ENCODE measurements around the gene SYT2. TPM values are rescaled to one million over a fixed set of nuclear protein-coding genes. Genes with fewer than 3 reads are reported as not detected.
"Not testable (repeated sequence)": the region's sequence is repeated elsewhere in the genome, so short reads cannot be mapped to it uniquely, and the experiment has no call there.

The SYT2 gene
- total and polyA plus RNA-seq, 10 donors, result under 0.01 to 0.14 (median 0.03) TPM; not detected in 3

- H3K4me3 ChIP-seq, result no peak overlapping the region
- intact Hi-C loops (cut with DNase I; ENCODE audit: low total_unique reads), result no loop called here
- 81 to 90% (median 90%) methylated on average over 7 of the region's 7 CpGs for WGBS, 5 donors
- TF ChIP-seq, protein P1, sequence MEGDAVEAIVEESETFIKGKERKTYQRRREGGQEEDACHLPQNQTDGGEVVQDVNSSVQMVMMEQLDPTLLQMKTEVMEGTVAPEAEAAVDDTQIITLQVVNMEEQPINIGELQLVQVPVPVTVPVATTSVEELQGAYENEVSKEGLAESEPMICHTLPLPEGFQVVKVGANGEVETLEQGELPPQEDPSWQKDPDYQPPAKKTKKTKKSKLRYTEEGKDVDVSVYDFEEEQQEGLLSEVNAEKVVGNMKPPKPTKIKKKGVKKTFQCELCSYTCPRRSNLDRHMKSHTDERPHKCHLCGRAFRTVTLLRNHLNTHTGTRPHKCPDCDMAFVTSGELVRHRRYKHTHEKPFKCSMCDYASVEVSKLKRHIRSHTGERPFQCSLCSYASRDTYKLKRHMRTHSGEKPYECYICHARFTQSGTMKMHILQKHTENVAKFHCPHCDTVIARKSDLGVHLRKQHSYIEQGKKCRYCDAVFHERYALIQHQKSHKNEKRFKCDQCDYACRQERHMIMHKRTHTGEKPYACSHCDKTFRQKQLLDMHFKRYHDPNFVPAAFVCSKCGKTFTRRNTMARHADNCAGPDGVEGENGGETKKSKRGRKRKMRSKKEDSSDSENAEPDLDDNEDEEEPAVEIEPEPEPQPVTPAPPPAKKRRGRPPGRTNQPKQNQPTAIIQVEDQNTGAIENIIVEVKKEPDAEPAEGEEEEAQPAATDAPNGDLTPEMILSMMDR (IDR thresholded peaks at IDR 0.05 in 8 of 11, conservative IDR thresholded peaks at IDR 0.05 in 3 of 11), result no peak
- TF ChIP-seq POLR2A (IDR thresholded peaks at IDR 0.05) (no peak), POLR2AphosphoS5 (IDR thresholded peaks at IDR 0.05) (no peak)
- H3K9me3 ChIP-seq, result no peaks in the 10 kb centered on the region
- H3K27me3 ChIP-seq (replicated peaks in 1 of 7), result peaks cover 0 to 84% (median 4%) of the 10 kb centered on the region in 7 donors
- H3K27ac ChIP-seq, result peak overlapping the region in 5 of 8 donors; percentile 10 to 63 (median 48)
- no peaks in the 10 kb centered on the region for H3K36me3 ChIP-seq
- DNase-seq, result peak; percentile 76
- H3K4me1 ChIP-seq, result peaks cover 16 to 67% (median 49%) of the 10 kb centered on the region in 6 donors
Observed at GRCh38 chr1:202628646-202629215, 81.5 kb downstream of the SYT2 start.

- TF ChIP-seq POLR2A (IDR thresholded peaks at IDR 0.05) (no peak), POLR2AphosphoS5 (IDR thresholded peaks at IDR 0.05) (no peak)
- TF ChIP-seq, protein P1 (IDR thresholded peaks at IDR 0.05 in 8 of 11, conservative IDR thresholded peaks at IDR 0.05 in 3 of 11), result no peak
- intact Hi-C loops (cut with DNase I; ENCODE audit: low total_unique reads), result no loop called here
- no peaks in the 10 kb centered on the region for H3K9me3 ChIP-seq
- H3K27me3 ChIP-seq (replicated peaks in 1 of 7), result peaks cover 0 to 84% (median 4%) of the 10 kb centered on the region in 7 donors
- no peaks in the 10 kb centered on the region for H3K36me3 ChIP-seq
- peak overlapping the region in 1 of 8 donors; percentile 44 for H3K27ac ChIP-seq
- peaks cover 16 to 67% (median 49%) of the 10 kb centered on the region in 6 donors for H3K4me1 ChIP-seq
- DNase-seq, result peak; percentile 65
- no peak overlapping the region for H3K4me3 ChIP-seq
- WGBS, 5 donors, result 88 to 93% (median 92%) methylated on average over 12 to 13 of the region's 13 CpGs
Observed at GRCh38 chr1:202627841-202628565, 82.3 kb downstream of the SYT2 start.

DNA sequence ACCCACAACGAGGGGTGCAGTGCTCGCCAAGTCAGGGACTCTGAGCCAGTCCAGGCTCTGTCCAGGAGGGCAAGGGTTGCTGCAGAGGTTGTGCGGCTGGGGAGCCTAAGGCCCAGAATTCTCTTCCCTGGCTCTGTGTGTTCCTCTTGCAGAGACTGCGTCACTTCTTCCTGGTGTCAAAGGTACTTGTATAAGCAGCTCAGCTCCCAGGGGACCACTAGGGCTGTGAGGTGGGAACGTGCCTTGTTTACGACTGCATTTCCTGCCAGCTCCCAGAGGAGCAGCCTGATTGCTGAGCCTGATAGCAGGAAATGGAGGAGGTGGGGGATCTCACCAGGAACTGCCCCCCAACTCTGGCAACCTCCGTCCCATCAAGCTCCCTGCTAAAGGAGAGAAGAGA is 83.2 kb downstream of the SYT2 start:
- WGBS, 5 donors, result 46 to 64% (median 53%) methylated on average over 6 to 7 of the region's 7 CpGs
- Histone ChIP-seq H3K27me3 (replicated peaks in 1 of 7) (peaks cover 0 to 84% (median 1%) of the 10 kb centered on the region in 7 donors), H3K4me1 (peaks cover 16 to 67% (median 49%) of the 10 kb centered on the region in 6 donors)
- H3K27ac ChIP-seq; H3K4me3 ChIP-seq; intact Hi-C loops (cut with DNase I; ENCODE audit: low total_unique reads); H3K36me3 ChIP-seq; H3K9me3 ChIP-seq: not testable (repeated sequence)
- peak in 2 of 3 donors; percentile 40 to 57 for TF ChIP-seq POLR2AphosphoS5 (IDR thresholded peaks at IDR 0.05)
- peak; percentile 79 for DNase-seq

- H3K27ac ChIP-seq, result no peak overlapping the region
- peaks cover 0 to 84% (median 0%) of the 10 kb centered on the region in 7 donors for H3K27me3 ChIP-seq (replicated peaks in 1 of 7)
- intact Hi-C loops (cut with DNase I; ENCODE audit: low total_unique reads), result no loop called here
- peak; percentile 92 for DNase-seq
- no peak overlapping the region for H3K4me3 ChIP-seq
- TF ChIP-seq, protein P1 (IDR thresholded peaks at IDR 0.05 in 8 of 11, conservative IDR thresholded peaks at IDR 0.05 in 3 of 11), result peak; percentile 35 to 87 (median 71)
- TF ChIP-seq POLR2A (IDR thresholded peaks at IDR 0.05) (no peak), POLR2AphosphoS5 (IDR thresholded peaks at IDR 0.05) (peak in 2 of 3 donors; percentile 19 to 49)
- no peaks in the 10 kb centered on the region for H3K36me3 ChIP-seq
- 33 to 40% (median 37%) methylated on average over 24 to 28 of the region's 28 CpGs for WGBS, 5 donors
- peaks cover 16 to 55% (median 45%) of the 10 kb centered on the region in 6 donors for H3K4me1 ChIP-seq
- H3K9me3 ChIP-seq, result no peaks in the 10 kb centered on the region
Observed at GRCh38 chr1:202625416-202626360, 84.6 kb downstream of the SYT2 start.

Data from spleen (tissue), 11 donors.